ENCODE results near the gene GLI1. TPM values are rescaled to one million over a fixed set of nuclear protein-coding genes. Genes with fewer than 3 reads are reported as not detected.
A peak's percentile ranks its signal among the peaks of the same experiment; 100 is the strongest.

GLI1 gene
- total and polyA plus RNA-seq, 2 of the 13 experiments (the other 11 are each of a cell fraction or from before 2014, with no cell fraction given) = 0.09 to 0.20 TPM

DNA sequence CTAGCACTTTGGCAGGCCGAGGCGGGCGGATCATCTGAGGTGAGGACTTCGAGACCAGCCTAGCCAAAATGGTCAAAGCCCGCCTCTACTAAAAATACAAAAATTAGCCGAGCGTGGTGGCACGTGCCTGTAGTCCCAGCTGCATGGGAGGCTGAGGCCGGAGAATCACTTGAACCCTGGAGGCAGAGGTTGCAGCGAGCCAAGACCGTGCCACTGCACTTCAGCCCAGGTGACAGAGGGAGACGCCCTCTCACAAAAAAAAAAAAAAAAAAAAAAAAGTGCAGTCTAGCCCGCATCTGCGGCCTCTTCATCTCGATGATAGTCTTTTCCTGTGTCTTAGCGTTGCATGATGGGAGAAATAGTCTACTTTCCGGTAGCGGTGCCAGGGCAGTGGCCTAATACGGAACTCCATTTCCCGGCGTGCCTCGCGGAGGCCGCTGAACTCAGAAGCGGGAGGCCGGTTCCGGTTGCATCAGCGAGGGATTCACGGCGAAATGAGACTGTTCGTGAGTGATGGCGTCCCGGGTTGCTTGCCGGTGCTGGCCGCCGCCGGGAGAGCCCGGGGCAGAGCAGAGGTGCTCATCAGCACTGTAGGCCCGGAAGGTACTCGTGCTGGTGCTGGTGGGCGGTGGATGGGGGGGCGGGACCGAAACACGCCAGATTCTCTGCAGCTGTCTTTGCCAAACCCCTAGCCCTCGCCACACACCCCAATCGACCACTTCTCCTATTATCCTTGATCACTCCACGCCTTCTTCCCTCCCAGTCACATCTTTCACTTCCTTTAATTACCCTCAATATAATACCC, 28.2 kb downstream of the GLI1 start, which contains the start of gene MARS1 (continued):
- TF ChIP-seq, protein P1, sequence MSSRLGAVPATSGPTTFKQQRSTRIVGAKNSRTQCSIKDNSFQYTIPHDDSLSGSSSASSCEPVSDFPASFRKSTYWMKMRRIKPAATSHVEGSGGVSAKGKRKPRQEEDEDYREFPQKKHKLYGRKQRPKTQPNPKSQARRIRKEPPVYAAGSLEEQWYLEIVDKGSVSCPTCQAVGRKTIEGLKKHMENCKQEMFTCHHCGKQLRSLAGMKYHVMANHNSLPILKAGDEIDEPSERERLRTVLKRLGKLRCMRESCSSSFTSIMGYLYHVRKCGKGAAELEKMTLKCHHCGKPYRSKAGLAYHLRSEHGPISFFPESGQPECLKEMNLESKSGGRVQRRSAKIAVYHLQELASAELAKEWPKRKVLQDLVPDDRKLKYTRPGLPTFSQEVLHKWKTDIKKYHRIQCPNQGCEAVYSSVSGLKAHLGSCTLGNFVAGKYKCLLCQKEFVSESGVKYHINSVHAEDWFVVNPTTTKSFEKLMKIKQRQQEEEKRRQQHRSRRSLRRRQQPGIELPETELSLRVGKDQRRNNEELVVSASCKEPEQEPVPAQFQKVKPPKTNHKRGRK (CRISPR knock-in tag; IDR thresholded peaks at IDR 0.05) = no peak
- TF ChIP-seq RBAK (CRISPR knock-in tag; IDR thresholded peaks at IDR 0.05) (no peak), SAP130 (CRISPR knock-in tag; IDR thresholded peaks at IDR 0.05; ENCODE audit: low read depth) (peak; percentile 97), KDM3A (CRISPR knock-in tag; IDR thresholded peaks at IDR 0.05; ENCODE audit: low read depth) (0 out of 2 replicates have a peak, but pooled peaks have one; percentile 24), FOSL1 (CRISPR knock-in tag; IDR thresholded peaks at IDR 0.05; ENCODE audit: borderline replicate concordance) (no peak), DR1 (CRISPR knock-in tag; IDR thresholded peaks at IDR 0.05) (no peak), ZNF143 (CRISPR knock-in tag; IDR thresholded peaks at IDR 0.05) (peak; percentile 96), ETV5 (CRISPR knock-in tag; IDR thresholded peaks at IDR 0.05; ENCODE audit: borderline replicate concordance) (peak; percentile 75), SYNCRIP (IDR thresholded peaks at IDR 0.05; ENCODE audit: insufficient read depth, low read depth, low read length) (no peak), SNAPC2 (CRISPR knock-in tag; IDR thresholded peaks at IDR 0.05) (no peak), KDM5A (IDR thresholded peaks at IDR 0.05; ENCODE audit: borderline replicate concordance, low read length) (no peak; the same call in 1 of the 2 replicates), ARNTL (CRISPR knock-in tag; IDR thresholded peaks at IDR 0.05) (no peak), ZNF432 (CRISPR knock-in tag; IDR thresholded peaks at IDR 0.05; ENCODE audit: borderline replicate concordance) (no peak), SIN3B (IDR thresholded peaks at IDR 0.05; ENCODE audit: low read length) (0 out of 2 replicates have a peak, but pooled peaks have one; percentile 37), HCFC1 (IDR thresholded peaks at IDR 0.05; ENCODE audit: low read depth, low read length) (peak; percentile 91)
- TF ChIP-seq, protein P2, sequence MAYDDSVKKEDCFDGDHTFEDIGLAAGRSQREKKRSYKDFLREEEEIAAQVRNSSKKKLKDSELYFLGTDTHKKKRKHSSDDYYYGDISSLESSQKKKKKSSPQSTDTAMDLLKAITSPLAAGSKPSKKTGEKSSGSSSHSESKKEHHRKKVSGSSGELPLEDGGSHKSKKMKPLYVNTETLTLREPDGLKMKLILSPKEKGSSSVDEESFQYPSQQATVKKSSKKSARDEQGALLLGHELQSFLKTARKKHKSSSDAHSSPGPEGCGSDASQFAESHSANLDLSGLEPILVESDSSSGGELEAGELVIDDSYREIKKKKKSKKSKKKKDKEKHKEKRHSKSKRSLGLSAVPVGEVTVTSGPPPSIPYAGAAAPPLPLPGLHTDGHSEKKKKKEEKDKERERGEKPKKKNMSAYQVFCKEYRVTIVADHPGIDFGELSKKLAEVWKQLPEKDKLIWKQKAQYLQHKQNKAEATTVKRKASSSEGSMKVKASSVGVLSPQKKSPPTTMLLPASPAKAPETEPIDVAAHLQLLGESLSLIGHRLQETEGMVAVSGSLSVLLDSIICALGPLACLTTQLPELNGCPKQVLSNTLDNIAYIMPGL (CRISPR knock-in tag; IDR thresholded peaks at IDR 0.05; ENCODE audit: borderline replicate concordance in 1 of 2, low read depth in 1 of 2) = peak in 1 of 2 experiments; percentile 79; a peak in 2 of 4 replicates
- TF ChIP-seq, protein P3, sequence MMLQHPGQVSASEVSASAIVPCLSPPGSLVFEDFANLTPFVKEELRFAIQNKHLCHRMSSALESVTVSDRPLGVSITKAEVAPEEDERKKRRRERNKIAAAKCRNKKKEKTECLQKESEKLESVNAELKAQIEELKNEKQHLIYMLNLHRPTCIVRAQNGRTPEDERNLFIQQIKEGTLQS (CRISPR knock-in tag; IDR thresholded peaks at IDR 0.05) = peak; percentile 91
- TF ChIP-seq, protein P4, sequence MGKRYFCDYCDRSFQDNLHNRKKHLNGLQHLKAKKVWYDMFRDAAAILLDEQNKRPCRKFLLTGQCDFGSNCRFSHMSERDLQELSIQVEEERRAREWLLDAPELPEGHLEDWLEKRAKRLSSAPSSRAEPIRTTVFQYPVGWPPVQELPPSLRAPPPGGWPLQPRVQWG (CRISPR knock-in tag; IDR thresholded peaks at IDR 0.05; ENCODE audit: borderline replicate concordance, low read depth) = no peak
- TF ChIP-seq, protein P5, sequence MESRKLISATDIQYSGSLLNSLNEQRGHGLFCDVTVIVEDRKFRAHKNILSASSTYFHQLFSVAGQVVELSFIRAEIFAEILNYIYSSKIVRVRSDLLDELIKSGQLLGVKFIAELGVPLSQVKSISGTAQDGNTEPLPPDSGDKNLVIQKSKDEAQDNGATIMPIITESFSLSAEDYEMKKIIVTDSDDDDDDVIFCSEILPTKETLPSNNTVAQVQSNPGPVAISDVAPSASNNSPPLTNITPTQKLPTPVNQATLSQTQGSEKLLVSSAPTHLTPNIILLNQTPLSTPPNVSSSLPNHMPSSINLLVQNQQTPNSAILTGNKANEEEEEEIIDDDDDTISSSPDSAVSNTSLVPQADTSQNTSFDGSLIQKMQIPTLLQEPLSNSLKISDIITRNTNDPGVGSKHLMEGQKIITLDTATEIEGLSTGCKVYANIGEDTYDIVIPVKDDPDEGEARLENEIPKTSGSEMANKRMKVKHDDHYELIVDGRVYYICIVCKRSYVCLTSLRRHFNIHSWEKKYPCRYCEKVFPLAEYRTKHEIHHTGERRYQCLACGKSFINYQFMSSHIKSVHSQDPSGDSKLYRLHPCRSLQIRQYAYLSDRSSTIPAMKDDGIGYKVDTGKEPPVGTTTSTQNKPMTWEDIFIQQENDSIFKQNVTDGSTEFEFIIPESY (CRISPR knock-in tag; IDR thresholded peaks at IDR 0.05) = no peak
- TF ChIP-seq, protein P6, sequence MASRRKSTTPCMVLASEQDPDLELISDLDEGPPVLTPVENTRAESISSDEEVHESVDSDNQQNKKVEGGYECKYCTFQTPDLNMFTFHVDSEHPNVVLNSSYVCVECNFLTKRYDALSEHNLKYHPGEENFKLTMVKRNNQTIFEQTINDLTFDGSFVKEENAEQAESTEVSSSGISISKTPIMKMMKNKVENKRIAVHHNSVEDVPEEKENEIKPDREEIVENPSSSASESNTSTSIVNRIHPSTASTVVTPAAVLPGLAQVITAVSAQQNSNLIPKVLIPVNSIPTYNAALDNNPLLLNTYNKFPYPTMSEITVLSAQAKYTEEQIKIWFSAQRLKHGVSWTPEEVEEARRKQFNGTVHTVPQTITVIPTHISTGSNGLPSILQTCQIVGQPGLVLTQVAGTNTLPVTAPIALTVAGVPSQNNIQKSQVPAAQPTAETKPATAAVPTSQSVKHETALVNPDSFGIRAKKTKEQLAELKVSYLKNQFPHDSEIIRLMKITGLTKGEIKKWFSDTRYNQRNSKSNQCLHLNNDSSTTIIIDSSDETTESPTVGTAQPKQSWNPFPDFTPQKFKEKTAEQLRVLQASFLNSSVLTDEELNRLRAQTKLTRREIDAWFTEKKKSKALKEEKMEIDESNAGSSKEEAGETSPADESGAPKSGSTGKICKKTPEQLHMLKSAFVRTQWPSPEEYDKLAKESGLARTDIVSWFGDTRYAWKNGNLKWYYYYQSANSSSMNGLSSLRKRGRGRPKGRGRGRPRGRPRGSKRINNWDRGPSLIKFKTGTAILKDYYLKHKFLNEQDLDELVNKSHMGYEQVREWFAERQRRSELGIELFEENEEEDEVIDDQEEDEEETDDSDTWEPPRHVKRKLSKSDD (CRISPR knock-in tag; IDR thresholded peaks at IDR 0.05; ENCODE audit: low read depth) = no peak

All from HepG2 (cell line).